Stimulated activated CD4-positive, alpha-beta T cell treated with anti-CD3 and anti-CD28 coated beads, Interleukin-4, amount 100 ng/mL, for 48 hours (primary cell): ENCODE measurements around the gene SH3BP4.
"Not testable (repeated sequence)": the region's sequence is repeated elsewhere in the genome, so short reads cannot be mapped to it uniquely, and the experiment has no call there.

Source experiments
- DNase-seq, 2 donors: peaks; one replicate each; pipeline ENCODE4 v3.0.0-alpha.2; 2020; ENCODE audit warnings: low read depth in 2 of 2

SH3BP4 gene

DNA sequence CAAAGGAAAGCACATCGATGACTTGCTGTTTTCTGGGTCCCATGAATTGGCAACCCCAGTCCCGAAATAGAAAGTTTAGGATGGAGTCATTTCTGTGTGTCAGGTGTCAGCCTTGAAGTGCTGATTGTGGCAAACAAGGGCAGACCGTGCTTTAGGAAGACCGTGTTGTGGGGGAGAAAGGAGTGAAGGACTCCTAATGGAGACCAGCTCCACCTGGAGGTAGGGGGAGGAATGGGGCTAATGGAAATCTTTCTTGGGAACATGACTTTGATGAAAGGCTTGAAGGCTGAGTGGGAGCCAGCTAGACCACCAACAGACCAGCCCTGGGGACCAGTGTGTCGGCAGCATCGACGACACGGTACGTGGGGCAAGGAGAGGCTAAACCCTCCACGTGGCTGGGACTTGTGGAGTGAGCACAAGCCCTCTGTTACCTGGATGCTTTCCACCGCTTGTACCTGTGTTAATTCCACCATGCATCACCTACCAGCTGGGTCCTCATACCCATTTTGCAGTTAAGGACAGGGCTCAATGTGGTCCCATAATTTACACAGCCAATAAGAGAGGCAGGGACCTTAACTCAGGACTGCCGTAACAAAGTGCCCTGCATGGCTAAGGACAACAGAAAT, 104.2 kb downstream of the SH3BP4 start:
- DNase-seq: no peak

GRCh38 chr2:235056768-235057167, 105.0 kb downstream of the SH3BP4 start:
- DNase-seq: no peak

DNA sequence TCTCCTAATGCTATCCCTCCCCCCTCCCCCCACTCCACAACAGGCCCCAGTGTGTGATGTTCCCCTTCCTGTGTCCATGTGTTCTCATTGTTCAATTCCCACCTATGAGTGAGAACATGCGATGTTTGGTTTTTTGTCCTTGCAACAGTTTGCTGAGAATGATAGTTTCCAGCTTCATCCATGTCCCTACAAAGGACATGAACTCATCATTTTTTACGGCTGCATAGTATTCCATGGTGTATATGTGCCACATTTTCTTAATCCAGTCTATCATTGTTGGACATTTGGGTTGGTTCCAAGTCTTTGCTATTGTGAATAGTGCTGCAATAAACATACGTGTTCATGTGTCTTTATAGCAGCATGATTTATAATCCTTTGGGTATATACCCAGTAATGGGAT, 105.8 kb downstream of the SH3BP4 start:
- not testable (repeated sequence) for DNase-seq

GRCh38 chr2:235059161-235059560, 107.3 kb downstream of the SH3BP4 start:
- DNase-seq: no peak

DNA sequence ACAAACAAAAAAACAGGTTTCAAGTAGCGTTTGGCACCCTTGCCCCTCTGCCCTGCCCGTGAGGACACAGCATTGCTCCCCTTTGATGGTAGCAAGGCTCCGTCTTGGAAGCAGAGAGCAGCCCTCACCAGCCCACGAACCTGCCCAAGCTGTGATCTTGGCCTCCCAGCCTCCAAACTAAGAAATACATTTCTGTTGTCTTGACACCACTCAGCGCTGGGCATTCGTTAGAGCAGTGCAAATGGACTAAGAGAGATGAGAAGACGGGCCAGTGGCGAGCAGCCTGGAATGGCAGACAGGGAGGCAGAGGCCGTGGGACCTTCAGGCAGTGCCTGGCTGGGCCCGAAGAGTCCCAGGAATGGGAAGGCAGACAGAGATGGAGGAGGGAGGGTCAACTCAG, 109.8 kb downstream of the SH3BP4 start:
- DNase-seq: no peak

- DNase-seq: no peak
These were observed 111.7 kb downstream of the SH3BP4 start for GRCh38 chr2:235063471-235063961.

GRCh38 chr2:235064976-235065375, 113.2 kb downstream of the SH3BP4 start:
- DNase-seq: no peak

DNA sequence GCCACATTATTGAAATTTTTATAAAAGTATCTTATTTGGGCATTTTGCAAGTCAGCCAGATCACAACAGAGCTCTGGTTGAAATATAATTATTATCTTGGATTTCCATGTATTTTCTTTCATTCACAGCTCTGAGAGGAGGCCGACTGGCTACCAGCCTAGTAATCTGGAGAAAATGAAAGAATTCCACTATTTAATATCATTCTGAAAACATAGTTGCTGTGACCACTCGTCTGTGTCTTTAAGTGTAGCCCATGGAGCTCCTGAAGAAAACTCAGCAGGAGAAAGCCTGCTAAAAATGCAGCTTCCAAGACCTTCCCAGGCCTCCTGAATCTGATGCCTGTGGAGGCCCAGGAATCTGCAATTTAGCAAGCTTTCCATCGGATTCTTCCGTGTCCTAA, 114.7 kb downstream of the SH3BP4 start:
- DNase-seq: no peak

- DNase-seq: no peak
These were observed 115.1 kb downstream of the SH3BP4 start for GRCh38 chr2:235066895-235067294.

GRCh38 chr2:235068701-235069100, 116.9 kb downstream of the SH3BP4 start:
- DNase-seq: no peak

DNA sequence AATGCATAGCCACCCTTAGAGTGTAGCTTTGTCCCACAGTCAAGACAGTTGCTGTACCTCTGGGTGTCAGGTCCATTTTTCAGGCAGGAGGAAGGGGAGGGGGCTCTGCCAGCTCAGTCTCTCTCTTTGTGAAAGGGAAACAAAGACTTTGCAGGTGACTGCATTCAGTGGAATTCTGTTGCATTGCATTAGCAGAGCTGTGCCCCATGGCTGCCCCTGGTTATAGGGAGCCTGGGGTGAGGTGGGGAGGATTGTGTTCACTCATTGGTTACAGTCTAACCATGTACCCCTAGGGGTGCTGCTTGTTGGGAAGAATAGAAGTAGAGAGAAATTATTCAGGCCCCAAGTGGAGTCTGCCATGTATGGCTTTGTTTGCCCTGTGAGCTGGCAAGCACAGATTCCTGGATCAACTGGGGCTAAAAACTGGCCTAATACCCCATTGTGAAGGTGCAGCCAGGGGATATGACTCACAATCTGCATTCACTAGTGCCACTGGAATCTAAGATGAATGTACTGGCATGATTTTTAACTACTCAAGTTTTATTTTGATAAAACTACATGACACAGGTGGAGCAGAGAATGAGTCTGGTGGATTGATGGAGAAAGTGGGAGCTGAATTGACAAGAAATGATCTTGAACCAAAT, 118.4 kb downstream of the SH3BP4 start:
- DNase-seq: no peak

DNA sequence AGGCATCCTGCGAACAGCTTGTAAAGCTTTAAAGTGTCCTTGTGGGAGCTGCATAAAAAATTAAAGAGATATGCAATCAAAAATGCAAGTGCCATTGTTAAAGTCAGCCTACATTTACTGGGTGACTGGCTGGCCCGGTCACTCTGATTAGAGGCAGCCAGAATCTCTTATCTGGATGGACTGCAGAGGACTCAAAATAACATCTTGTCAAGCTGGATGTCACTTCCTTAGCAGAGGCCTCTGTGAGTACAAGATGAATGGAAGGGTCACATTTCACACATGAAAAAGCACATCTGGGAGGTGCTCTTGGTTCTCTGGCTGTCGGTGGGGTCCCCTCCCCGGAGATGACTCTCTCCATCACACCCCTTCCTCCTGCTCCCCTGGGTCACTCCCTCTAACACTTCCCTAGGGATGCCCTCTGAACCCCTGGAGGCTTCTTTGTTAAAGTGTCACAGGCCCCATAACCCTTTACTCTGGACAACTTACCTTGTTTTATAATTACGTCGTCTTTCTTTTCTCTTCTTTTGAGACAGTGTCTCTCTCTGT, 122.1 kb downstream of the SH3BP4 start:
- no peak for DNase-seq

DNA sequence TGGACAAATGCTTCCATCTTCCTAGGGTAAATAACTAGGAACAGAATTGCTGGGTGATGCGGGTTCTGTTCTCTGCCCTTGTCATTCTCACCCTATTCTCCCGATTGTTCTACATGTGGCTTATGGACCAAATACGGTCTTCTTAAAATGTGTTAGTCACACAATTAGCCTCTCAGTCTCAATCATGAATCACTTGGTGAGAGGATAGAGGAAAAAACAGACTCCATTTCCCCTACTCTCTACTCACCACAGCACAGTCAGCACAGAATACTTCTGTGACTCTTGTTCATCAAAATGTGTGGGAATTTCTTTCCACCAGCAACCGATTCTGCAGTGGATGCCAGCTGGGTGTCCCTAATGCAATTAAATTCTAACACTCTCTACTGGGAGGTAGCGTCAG, 125.2 kb downstream of the SH3BP4 start:
- DNase-seq: no peak

DNA sequence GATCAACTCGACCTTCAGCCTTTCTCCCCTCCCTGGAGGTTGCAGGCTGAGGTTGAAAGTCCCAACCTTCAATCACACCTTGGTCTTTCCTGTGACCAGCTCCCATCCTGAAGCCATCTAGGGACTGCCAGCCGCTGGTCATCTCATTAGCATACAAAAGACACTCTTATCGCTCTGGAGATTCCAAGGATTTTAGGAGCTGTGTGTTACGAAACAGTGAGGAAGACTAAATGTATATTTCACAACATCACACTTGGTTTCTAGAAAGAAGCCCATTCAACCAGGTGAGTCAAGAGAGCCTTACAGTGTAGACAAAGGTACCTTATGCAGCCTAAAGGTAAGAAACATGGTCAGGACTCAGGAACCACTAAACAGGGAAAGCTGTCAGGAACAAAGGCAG, 126.4 kb downstream of the SH3BP4 start:
- no peak for DNase-seq

DNA sequence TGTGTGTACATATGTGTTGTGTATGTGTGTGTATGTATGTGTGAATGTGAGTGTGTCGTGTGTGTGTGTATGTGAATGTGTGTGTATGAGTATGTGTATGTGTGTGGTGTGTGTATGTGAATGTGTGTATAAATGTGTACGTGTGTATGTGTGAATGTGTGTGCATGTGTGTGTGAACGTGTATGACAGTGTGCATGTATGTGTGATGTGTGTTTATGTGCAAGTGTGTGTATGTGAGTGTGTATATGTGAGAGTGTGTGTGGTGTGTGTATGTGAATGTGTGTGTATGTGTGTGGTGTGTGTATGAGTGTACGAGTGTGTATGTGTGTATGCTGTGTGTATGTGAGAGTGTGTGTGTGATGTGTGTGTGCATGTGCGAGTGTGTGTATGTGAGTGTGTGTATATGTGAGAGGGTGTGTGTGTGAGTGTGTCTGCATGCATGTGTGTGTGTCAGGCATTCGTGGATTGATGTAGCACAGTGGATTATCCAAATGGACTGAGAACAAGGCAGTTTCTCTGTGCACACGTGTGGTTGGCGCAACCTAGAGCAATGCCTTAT, 127.2 kb downstream of the SH3BP4 start:
- DNase-seq: no peak

DNA sequence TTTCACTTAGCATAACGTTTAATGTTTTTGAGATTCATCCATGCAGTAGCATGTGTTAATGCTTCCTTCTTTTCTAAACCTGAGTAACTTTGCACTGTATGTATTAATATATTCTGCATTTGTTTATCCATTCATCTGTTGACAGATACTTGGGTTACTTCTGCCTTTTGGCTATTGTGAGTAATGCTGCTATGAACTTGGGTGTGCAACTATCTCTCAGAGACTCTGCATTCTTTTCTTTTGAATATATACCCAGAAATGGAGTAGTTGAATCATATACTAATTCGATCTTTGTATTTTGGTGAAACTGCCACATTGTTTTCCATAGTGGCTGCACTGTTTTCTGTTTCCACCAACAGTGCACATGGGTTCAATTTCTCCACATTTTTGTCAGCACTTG, 128.3 kb downstream of the SH3BP4 start:
- no peak for DNase-seq

GRCh38 chr2:235082578-235083338, 130.9 kb downstream of the SH3BP4 start:
- DNase-seq: no peak

DNA sequence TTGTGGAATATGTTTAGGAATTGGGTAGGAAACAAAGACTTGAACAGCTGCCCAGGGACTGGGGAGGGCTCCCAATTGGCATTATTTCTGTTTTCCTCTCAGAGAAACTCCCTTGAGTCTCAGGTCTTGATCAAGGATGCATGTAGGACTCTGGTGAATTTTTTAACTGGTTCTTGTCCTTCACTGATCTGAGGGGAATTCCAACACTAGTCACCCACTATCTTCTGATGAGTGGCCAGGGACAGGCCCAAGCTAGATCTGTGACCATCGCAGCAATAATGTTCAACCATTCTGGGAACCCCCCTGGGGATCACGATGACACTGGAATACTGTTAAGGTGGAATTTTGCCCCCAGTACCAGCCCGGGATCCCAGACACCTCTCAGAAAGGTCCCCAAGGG, 132.0 kb downstream of the SH3BP4 start:
- DNase-seq: no peak

DNA sequence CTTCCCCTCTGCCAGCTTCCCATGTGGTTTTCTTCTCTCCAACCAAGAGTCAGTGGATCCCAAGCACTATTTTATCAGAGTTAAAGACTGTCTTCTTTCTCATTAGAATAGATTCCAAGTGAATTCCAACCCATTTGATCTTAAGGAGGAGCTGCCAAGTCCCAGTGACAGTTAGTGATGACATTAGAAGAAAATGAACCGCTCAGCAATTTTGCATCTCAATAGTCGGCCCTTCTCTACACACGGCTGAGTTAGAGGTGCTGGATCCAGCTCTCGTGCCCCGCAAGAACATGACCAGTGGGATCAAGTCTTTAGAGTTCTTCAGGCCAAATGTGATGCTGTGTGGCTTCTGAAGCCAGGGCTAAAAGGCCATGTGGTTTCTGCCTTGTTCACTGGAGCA, 132.6 kb downstream of the SH3BP4 start:
- DNase-seq: no peak

DNA sequence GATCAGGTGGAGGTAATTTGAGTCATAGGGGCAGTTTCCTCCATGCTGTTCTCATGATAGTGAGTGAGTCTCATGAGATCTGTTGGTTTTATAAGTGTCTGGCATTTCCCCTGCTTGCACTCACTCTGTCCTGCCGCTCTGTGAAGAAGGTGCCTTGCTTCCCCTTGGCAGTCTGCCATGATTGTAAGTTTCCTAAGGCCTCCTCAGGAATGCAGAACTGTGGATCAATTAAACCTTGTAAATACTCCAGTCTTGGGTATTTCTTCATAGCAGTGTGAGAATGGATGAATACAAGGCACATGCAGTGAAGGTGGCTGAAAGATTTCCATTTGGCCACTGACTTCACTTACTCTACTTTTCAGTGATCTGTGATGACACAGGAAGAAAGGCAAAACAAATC, 133.7 kb downstream of the SH3BP4 start:
- DNase-seq: no peak

GRCh38 chr2:235086481-235087184, 134.8 kb downstream of the SH3BP4 start:
- DNase-seq: no peak
